22Rv1 (cell line): ENCODE data around the gene IQGAP2.

Source experiments
- ZFX ChIP-seq: fragments of 450-650 bp; IDR thresholded peaks from 2 replicates; pipeline ENCODE4 v1.6.1; 2017; ENCODE audit warnings: antibody characterized with exemption, borderline replicate concordance
- TF ChIP-seq, protein P1 (sequence below): fragments of 450-650 bp; IDR thresholded peaks from 2 replicates; pipeline ENCODE4 v1.5.1; 2017; ENCODE audit warnings: mild to moderate bottlenecking

GRCh38 chr5:76616206-76616605 is 213.1 kb downstream of the IQGAP2 start:
- TF ChIP-seq, protein P1, sequence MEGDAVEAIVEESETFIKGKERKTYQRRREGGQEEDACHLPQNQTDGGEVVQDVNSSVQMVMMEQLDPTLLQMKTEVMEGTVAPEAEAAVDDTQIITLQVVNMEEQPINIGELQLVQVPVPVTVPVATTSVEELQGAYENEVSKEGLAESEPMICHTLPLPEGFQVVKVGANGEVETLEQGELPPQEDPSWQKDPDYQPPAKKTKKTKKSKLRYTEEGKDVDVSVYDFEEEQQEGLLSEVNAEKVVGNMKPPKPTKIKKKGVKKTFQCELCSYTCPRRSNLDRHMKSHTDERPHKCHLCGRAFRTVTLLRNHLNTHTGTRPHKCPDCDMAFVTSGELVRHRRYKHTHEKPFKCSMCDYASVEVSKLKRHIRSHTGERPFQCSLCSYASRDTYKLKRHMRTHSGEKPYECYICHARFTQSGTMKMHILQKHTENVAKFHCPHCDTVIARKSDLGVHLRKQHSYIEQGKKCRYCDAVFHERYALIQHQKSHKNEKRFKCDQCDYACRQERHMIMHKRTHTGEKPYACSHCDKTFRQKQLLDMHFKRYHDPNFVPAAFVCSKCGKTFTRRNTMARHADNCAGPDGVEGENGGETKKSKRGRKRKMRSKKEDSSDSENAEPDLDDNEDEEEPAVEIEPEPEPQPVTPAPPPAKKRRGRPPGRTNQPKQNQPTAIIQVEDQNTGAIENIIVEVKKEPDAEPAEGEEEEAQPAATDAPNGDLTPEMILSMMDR = no peak
- no peak for TF ChIP-seq ZFX
